ENCODE measurements around the gene ACADVL. TPM values are rescaled to one million over a fixed set of nuclear protein-coding genes. Genes with fewer than 3 reads are reported as not detected.
"Not testable (repeated sequence)": the region's sequence is repeated elsewhere in the genome, so short reads cannot be mapped to it uniquely, and the experiment has no call there.

Gene ACADVL
- total RNA-seq (2021): 272 and 283 TPM in 2 replicates
- long read RNA-seq, transcript ACADVL-203 (20 exons, 2,323 nt): major isoform, 172 of 341 reads
- long read RNA-seq, transcript ACADVL-201 (19 exons, 2,352 nt): minor isoform, 8 of 341 reads
- long read RNA-seq, partial matches to known transcripts: 32 of 341 reads
- long read RNA-seq, other reads (novel, unspliced or antisense): 123 of 341 reads

- H2BK12ac ChIP-seq (ENCODE audit: insufficient read length, low read depth, low read length): no peak within 1 kb of the TSS
- Mint-ChIP-seq H3K4me3 (peak within 1 kb of the TSS; percentile 95 to 97), H3K27ac (peak within 1 kb of the TSS; percentile 57 to 98 (median 66); a peak in 6 of 7 replicates), H3K9me3 (no peaks in the 10 kb centered on the region; a peak in 1 of 5 replicates), H3K36me3 (ENCODE audit: insufficient read depth in 1 of 3, low read depth in 3 of 3) (peaks cover 15 to 46% (median 38%) of the 10 kb centered on the region in 3 experiments; a peak in 6 of 7 replicates), H3K27me3 (ENCODE audit: low read depth) (peaks cover 1% of the 10 kb centered on the region; the same call in 1 of the 2 replicates), H3K4me1 (peaks cover 51 to 52% of the 10 kb centered on the region in 2 experiments)
- no peaks in the 10 kb centered on the region for H3K79me1 ChIP-seq (ENCODE audit: insufficient read depth, low read depth, low read length, poor library complexity, severe bottlenecking)
- no peaks in the 10 kb centered on the region for H4K20me1 ChIP-seq (ENCODE audit: control insufficient read depth, insufficient read depth, insufficient read length)
- H2BK15ac ChIP-seq (ENCODE audit: low read depth, low read length): no peak within 1 kb of the TSS
- no peaks in the 10 kb centered on the region; the same call in 1 of the 2 replicates for H3K4me1 ChIP-seq (ENCODE audit: insufficient read depth, low read length)
- H3K27ac ChIP-seq (ENCODE audit: insufficient read length, low read depth, low read length): no peak within 1 kb of the TSS
- H2BK120ac ChIP-seq (ENCODE audit: low read depth, low read length, poor library complexity, severe bottlenecking): no peak within 1 kb of the TSS
- H2AFZ ChIP-seq (ENCODE audit: low read length): no peak within 1 kb of the TSS
- DNase-seq: peak; percentile 90
- no peak within 1 kb of the TSS for H3T11ph ChIP-seq (ENCODE audit: low read length)
- no peak within 1 kb of the TSS for H4K91ac ChIP-seq (ENCODE audit: insufficient read length, low read depth, low read length)
- H3K23me2 ChIP-seq (ENCODE audit: insufficient read length, low read depth, low read length, poor library complexity, severe bottlenecking): peaks cover 21% of the 10 kb centered on the region
- H2BK20ac ChIP-seq (ENCODE audit: low read depth, low read length, poor library complexity, severe bottlenecking): no peak within 1 kb of the TSS
- no peaks in the 10 kb centered on the region for H3K27me3 ChIP-seq (ENCODE audit: insufficient read depth, low read length)
- no peak within 1 kb of the TSS for H4K8ac ChIP-seq (replicated peaks; ENCODE audit: insufficient read length, low read depth, low read length)
- no peak within 1 kb of the TSS for H3K23ac ChIP-seq (ENCODE audit: insufficient read length, low read depth, low read length)
- H3K79me2 ChIP-seq (ENCODE audit: insufficient read depth, low read length): no peaks in the 10 kb centered on the region
- H3K56ac ChIP-seq (ENCODE audit: insufficient read length, low read depth, low read length): no peak within 1 kb of the TSS
- no peak within 1 kb of the TSS for H2BK5ac ChIP-seq (ENCODE audit: insufficient read length, low read length)
- H3K18ac ChIP-seq (ENCODE audit: insufficient read length, low read depth, low read length): peak within 1 kb of the TSS; percentile 27
- H3K4me2 ChIP-seq (ENCODE audit: insufficient read depth, insufficient read length, low read length): peak within 1 kb of the TSS; percentile 84
- peak within 1 kb of the TSS; percentile 46; the same call in 1 of the 2 replicates for H3K14ac ChIP-seq (ENCODE audit: insufficient read depth, low read length)
- H2AK5ac ChIP-seq (ENCODE audit: insufficient read length, low read length): no peak within 1 kb of the TSS
- no peak within 1 kb of the TSS for H3K4ac ChIP-seq (ENCODE audit: low read depth, low read length)
- WGBS (ENCODE audit: extremely low coverage, insufficient read length, low lambda C conversion rate): no CpG with 5 or more reads among the region's 63 CpGs
- H3K9ac ChIP-seq (ENCODE audit: extremely low read depth, insufficient read length, low read length): peak within 1 kb of the TSS; percentile 52
- no peak within 1 kb of the TSS for H4K5ac ChIP-seq (ENCODE audit: insufficient read length, low read depth, low read length)
- no peaks in the 10 kb centered on the region for H3K9me3 ChIP-seq (ENCODE audit: control insufficient read depth, low read depth, low read length)
- TF ChIP-seq CTCF (conservative IDR thresholded peaks at IDR 0.05): no peak
These were observed at the start of gene ACADVL, which contains the start of gene DLG4 for GRCh38 chr17:7219812-7220592. Gene ACADVL (plus strand): TSS chr17:7219938. CDS start chr17:7219985, 47 bp downstream. Gene DLG4 (minus strand): TSS chr17:7219836.

DNA sequence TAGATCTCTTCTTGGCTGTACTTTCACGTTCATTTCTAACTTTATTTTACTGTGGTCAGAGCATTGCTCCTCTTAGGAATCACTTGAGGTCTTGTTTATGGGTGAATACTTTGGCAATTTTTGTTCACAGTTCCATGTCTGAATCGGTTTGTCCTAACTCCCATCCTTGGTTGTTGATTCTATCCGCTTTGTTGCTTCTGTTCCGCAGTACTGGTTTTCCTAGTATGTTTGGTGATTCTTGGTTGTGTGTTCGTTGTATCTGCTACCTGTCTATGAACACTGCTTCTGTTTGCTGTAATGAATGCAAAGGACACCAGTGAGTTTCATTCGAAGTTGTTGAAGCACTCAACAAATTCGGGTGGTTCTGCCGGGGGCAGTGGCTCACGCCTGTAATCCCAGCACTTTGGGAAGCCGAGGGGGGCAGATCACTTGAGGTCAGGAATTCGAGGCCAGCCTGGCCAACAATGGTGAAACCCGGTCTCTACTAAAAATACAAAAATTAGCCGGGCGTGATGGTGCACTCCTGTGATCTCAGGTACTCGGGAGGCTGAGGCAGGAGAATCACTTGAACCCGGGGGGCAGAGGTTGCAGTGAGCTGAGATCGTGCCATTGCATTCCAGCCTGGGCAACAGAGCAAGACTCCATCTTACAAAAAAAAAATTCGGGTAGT lies 47.1 kb upstream of the ACADVL start:
- not testable (repeated sequence) for H3K23ac ChIP-seq (ENCODE audit: insufficient read length, low read depth, low read length); H2BK12ac ChIP-seq (ENCODE audit: insufficient read length, low read depth, low read length); H3K4me2 ChIP-seq (ENCODE audit: insufficient read depth, insufficient read length, low read length); H2BK15ac ChIP-seq (ENCODE audit: low read depth, low read length); H3K27ac Mint-ChIP-seq; H2AFZ ChIP-seq (ENCODE audit: low read length); H2BK5ac ChIP-seq (ENCODE audit: insufficient read length, low read length); DNase-seq; H3K56ac ChIP-seq (ENCODE audit: insufficient read length, low read depth, low read length); H3K4me3 Mint-ChIP-seq; H4K8ac ChIP-seq (replicated peaks; ENCODE audit: insufficient read length, low read depth, low read length); H3K4me1 ChIP-seq (ENCODE audit: insufficient read depth, low read length); H4K5ac ChIP-seq (ENCODE audit: insufficient read length, low read depth, low read length); H3K27ac ChIP-seq (ENCODE audit: insufficient read length, low read depth, low read length); H3K4ac ChIP-seq (ENCODE audit: low read depth, low read length); H2AK5ac ChIP-seq (ENCODE audit: insufficient read length, low read length); H3K36me3 Mint-ChIP-seq (ENCODE audit: insufficient read depth in 1 of 3, low read depth in 3 of 3); H3K18ac ChIP-seq (ENCODE audit: insufficient read length, low read depth, low read length); H3K27me3 ChIP-seq (ENCODE audit: insufficient read depth, low read length); H3K79me1 ChIP-seq (ENCODE audit: insufficient read depth, low read depth, low read length, poor library complexity, severe bottlenecking); H3T11ph ChIP-seq (ENCODE audit: low read length); H4K91ac ChIP-seq (ENCODE audit: insufficient read length, low read depth, low read length); H3K79me2 ChIP-seq (ENCODE audit: insufficient read depth, low read length); H3K4me1 Mint-ChIP-seq; H3K9me3 ChIP-seq (ENCODE audit: control insufficient read depth, low read depth, low read length); H2BK20ac ChIP-seq (ENCODE audit: low read depth, low read length, poor library complexity, severe bottlenecking); H4K20me1 ChIP-seq (ENCODE audit: control insufficient read depth, insufficient read depth, insufficient read length); H3K14ac ChIP-seq (ENCODE audit: insufficient read depth, low read length); H3K9ac ChIP-seq (ENCODE audit: extremely low read depth, insufficient read length, low read length); H2BK120ac ChIP-seq (ENCODE audit: low read depth, low read length, poor library complexity, severe bottlenecking)
- Mint-ChIP-seq H3K9me3 (peaks cover 4 to 13% of the 10 kb centered on the region in 2 experiments; a peak in 4 of 5 replicates), H3K27me3 (ENCODE audit: low read depth) (peaks cover 14% of the 10 kb centered on the region)
- H3K23me2 ChIP-seq (ENCODE audit: insufficient read length, low read depth, low read length, poor library complexity, severe bottlenecking): peaks cover 10% of the 10 kb centered on the region
- no CpG with 5 or more reads among the region's 18 CpGs for WGBS (ENCODE audit: extremely low coverage, insufficient read length, low lambda C conversion rate)
